HEK293T (cell line): ENCODE measurements around the gene AOAH.
"Not testable (repeated sequence)": the region's sequence is repeated elsewhere in the genome, so short reads cannot be mapped to it uniquely, and the experiment has no call there.

ENCODE experiments used
- CTCF ChIA-PET: fragments of 350-600 bp; formaldehyde crosslinking; extraction: SDS; loops from one replicate; lab custom pipeline; 2021; ENCODE audit warnings: antibody characterized with exemption, inconsistent platforms; lab: Yijun Ruan, JAX
- POLR2A ChIA-PET: fragments of 350-600 bp; formaldehyde crosslinking; extraction: SDS; loops from one replicate; lab custom pipeline; 2020; ENCODE audit warnings: antibody characterized with exemption, inconsistent platforms; lab: Yijun Ruan, JAX
- DNase-seq: peaks from one replicate; pipeline ENCODE4 v3.0.0; 2012; ENCODE audit warnings: mixed read lengths; ENCODE audit errors: extremely low spot score
- ARNT ChIP-seq: fragments of 450-650 bp; IDR thresholded peaks from 2 replicates; pipeline ENCODE4 v1.6.1; 2017; ENCODE audit warnings: mild to moderate bottlenecking
- BHLHE40 ChIP-seq: fragments of 450-650 bp; IDR thresholded peaks from 2 replicates; pipeline ENCODE4 v1.6.1; 2016; ENCODE audit warnings: mild to moderate bottlenecking, moderate library complexity, borderline replicate concordance
- CTBP1 ChIP-seq: fragments of 450-650 bp; IDR thresholded peaks from 2 replicates; pipeline ENCODE4 v1.6.1; 2016; ENCODE audit warnings: borderline replicate concordance
- ELF4 ChIP-seq: fragments of 450-650 bp; IDR thresholded peaks from 2 replicates; pipeline ENCODE4 v1.6.1; 2017; ENCODE audit warnings: antibody characterized with exemption
- FOXA1 ChIP-seq: fragments of 450-650 bp; IDR thresholded peaks from 2 replicates; pipeline ENCODE4 v1.6.1; 2016; ENCODE audit warnings: mild to moderate bottlenecking
- FOXK2 ChIP-seq: fragments of 450-650 bp; IDR thresholded peaks from 2 replicates; pipeline ENCODE4 v1.6.1; 2016; ENCODE audit warnings: mild to moderate bottlenecking
- FOXM1 ChIP-seq: fragments of 450-650 bp; IDR thresholded peaks from 2 replicates; pipeline ENCODE4 v1.6.1; 2017; ENCODE audit warnings: mild to moderate bottlenecking, borderline replicate concordance
- HDGF ChIP-seq: fragments of 450-650 bp; IDR thresholded peaks from 2 replicates; pipeline ENCODE4 v1.6.1; 2017; ENCODE audit warnings: antibody characterized with exemption, borderline replicate concordance
- L3MBTL2 ChIP-seq: fragments of 450-650 bp; conservative IDR thresholded peaks from 2 replicates; pipeline ENCODE4 v1.6.1; 2016; ENCODE audit warnings: mild to moderate bottlenecking
- LEF1 ChIP-seq: fragments of 450-650 bp; IDR thresholded peaks from 2 replicates; pipeline ENCODE4 v1.6.1; 2017; ENCODE audit warnings: mild to moderate bottlenecking, borderline replicate concordance
- NFRKB ChIP-seq: fragments of 450-650 bp; IDR thresholded peaks from 2 replicates; pipeline ENCODE4 v1.6.1; 2016; ENCODE audit warnings: mild to moderate bottlenecking, moderate library complexity
- PKNOX1 ChIP-seq: fragments of 450-650 bp; IDR thresholded peaks from 2 replicates; pipeline ENCODE4 v1.6.1; 2016
- SP1 ChIP-seq: fragments of 450-650 bp; IDR thresholded peaks from 2 replicates; pipeline ENCODE4 v1.6.1; 2017
- SUZ12 ChIP-seq: fragments of 450-650 bp; IDR thresholded peaks from 2 replicates; pipeline ENCODE4 v1.6.1; 2016; ENCODE audit warnings: mild to moderate bottlenecking
- TARDBP ChIP-seq: fragments of 450-650 bp; IDR thresholded peaks from 2 replicates; pipeline ENCODE4 v1.6.1; 2016
- ZNF384 ChIP-seq: fragments of 450-650 bp; IDR thresholded peaks from 2 replicates; pipeline ENCODE4 v1.6.1; 2016

AOAH gene

DNA sequence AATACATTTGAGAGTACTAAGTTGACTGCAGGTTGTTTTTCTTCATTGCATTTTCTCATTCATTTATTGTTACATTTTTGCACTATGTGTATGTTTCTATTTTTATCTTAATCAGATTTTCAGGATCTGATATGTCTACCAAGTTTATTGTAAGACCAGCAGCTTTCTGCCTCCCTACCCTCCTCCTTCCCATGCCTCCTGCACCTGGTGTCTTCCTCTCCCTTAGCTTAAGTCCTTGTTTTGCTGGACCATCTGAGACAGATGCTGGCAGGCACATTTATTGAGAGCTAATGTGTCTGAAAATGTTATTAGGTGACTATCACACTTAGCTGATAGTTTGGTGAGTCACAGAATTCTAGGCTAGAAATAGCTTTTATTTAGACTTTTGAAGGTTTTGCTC, 255.1 kb downstream of the AOAH start:
- DNase-seq: no peak
- TF ChIP-seq LEF1 (no peak), HDGF (no peak)
- ChIA-PET CTCF (no interaction called here), POLR2A (no interaction called here)

DNA sequence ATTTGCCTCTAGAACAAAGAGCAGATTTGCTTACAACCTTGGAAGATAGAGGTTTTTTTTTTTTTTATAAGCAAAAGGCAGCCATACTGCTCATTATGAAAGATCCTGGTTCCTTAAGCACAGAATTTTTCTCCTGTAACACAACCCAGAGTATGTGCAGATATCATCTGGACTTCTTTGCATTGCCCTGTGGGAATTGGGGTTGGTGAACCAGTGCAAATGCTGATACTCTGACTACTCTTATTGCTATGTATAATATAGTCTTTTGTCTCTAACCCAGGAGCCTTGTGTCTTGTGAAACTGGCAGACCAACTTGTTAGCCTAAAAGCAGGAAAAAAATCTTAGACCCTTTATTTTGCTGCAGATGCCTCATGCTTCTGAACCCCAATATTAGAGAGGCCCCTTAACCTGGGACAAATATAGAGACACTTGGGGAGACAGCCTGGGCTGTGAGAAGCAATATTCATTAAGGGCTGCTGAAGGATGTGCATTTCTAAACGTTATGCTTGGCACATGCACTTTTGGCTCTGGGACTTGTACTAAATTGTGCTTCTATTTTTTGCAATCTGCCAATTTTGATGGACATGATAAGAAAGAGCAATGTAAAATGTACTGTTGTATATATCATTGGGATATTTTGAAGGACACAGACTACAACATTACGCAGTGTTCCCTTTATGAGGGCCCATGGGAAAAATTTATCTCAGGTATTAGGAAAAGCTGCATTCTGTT, 255.8 kb downstream of the AOAH start:
- POLR2A ChIA-PET: no interaction called here
- no peak for TF ChIP-seq NFRKB
- TF ChIP-seq ELF4: no peak
- TF ChIP-seq SUZ12: no peak
- no peak for TF ChIP-seq HDGF
- no peak for TF ChIP-seq LEF1
- TF ChIP-seq PKNOX1: no peak
- TF ChIP-seq SP1: no peak
- TF ChIP-seq FOXA1: no peak
- no peak for TF ChIP-seq FOXM1
- no peak for TF ChIP-seq L3MBTL2
- TF ChIP-seq TARDBP: no peak
- TF ChIP-seq ARNT: no peak
- no peak for TF ChIP-seq ZNF384
- no peak for TF ChIP-seq FOXK2
- TF ChIP-seq CTBP1: no peak
- no peak for TF ChIP-seq BHLHE40
- no peak for DNase-seq
- CTCF ChIA-PET: no interaction called here

DNA sequence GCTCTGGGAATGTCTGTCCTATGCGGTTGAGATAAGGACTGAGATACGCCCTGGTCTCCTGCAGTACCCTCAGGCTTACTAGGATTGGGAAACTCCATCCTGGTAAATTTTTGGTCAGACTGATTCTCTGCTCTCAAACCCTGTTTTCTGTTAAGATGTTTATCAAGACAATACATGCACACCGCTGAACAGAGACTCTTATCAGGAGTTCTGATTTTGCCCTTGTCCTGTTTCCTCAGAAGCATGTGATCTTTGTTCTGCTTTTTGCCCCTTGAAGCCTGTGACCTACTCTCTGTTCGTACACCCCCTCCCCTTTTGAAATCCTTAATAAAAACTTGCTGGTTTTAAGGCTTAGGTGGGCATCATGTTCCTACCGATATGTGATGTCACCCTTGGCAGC, 258.3 kb downstream of the AOAH start:
- DNase-seq, POLR2A ChIA-PET, CTCF ChIA-PET: not testable (repeated sequence)

DNA sequence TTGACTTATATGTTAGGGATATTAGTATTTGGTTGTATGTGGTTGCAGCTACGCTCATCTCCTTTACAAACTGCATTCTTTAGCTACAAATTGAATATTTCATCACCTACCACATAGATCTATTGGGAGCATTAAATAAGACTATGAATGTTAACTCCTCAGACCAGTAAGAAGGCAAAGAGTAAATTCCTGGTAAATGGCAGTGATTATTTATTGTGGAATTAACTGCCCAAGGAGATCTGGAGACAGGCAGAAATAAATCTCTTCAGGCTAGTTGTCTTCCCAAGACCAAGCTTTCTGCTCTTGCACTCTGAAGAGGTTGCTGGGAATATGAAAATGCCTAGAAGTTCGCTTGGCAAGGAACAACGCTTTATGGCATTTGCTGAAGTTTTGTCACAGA, 260.0 kb downstream of the AOAH start:
- TF ChIP-seq ELF4 (no peak), BHLHE40 (no peak), NFRKB (no peak), FOXA1 (no peak), FOXM1 (no peak), HDGF (no peak)
- POLR2A ChIA-PET: no interaction called here
- no peak for DNase-seq
- CTCF ChIA-PET: interaction anchor here (0.9 kb wide), 1 partner anchor 13 kb away, joined by 3 read pairs; no protein-coding TSS in a partner anchor
